HepG2 (cell line): ENCODE measurements around the gene SRBD1. TPM values are rescaled to one million over a fixed set of nuclear protein-coding genes. Genes with fewer than 3 reads are reported as not detected.

Source experiments
- ATAC-seq: fragments of 200-7000 bp; cut with Tn5 transposase; 3 replicates; pipeline ENCODE4 v1.9.1; 2020; ENCODE audit warnings: mild to moderate bottlenecking, moderate library complexity
- BruUV-seq: library from RNA; stranded (reverse); fragments of 400-500 nt; replicated peaks from 2 replicates; lab custom pipeline; 2021; lab: Mats Ljungman, UMichigan
- CTCF ChIA-PET: fragments of 300-600 bp; formaldehyde crosslinking; extraction: SDS; loops from one replicate; lab custom pipeline; 2021; ENCODE audit warnings: low total read pairs, inconsistent platforms, low intra/inter-chr PET ratio; lab: Yijun Ruan, JAX
- POLR2A ChIA-PET: fragments of 350-600 bp; sonication (Branson Sonifier 250); formaldehyde crosslinking; loops from one replicate; lab custom pipeline; 2020; ENCODE audit warnings: antibody characterized with exemption, inconsistent platforms; lab: Yijun Ruan, JAX
- DNase-seq: peaks from one replicate; pipeline ENCODE4 v3.0.0-alpha.2; 2015; ENCODE audit warnings: low spot score
- FAIRE-seq: peaks from 3 replicates; lab custom pipeline; 2011; peaks lifted over from hg19 to GRCh38; lab: Jason Lieb, UNC
- H2AFZ ChIP-seq: one replicate; pipeline ENCODE4 v1.6.1; 2011; ENCODE audit warnings: low read length, inconsistent platforms
- H3K27ac ChIP-seq: fragments of 300-600 bp; 3 replicates; pipeline ENCODE4 v1.8.0; 2011; ENCODE audit warnings: mixed run types, mild to moderate bottlenecking, mixed read lengths, low read length, inconsistent platforms; ENCODE audit not compliant: insufficient read depth; ENCODE audit errors: extremely low read length
- H3K27me3 ChIP-seq, 2 experiments: fragments of 200-600 bp in 1 of 2; 2 replicates in 1 of 2; 3 replicates in 1 of 2; pipeline versions ENCODE4 v1.6.0 to v1.8.0; 2011; ENCODE audit warnings: low read length in 2 of 2, mild to moderate bottlenecking in 2 of 2, moderate library complexity in 2 of 2, inconsistent platforms in 1 of 2; ENCODE audit not compliant: insufficient read depth in 2 of 2, control insufficient read depth in 1 of 2
- H3K36me3 ChIP-seq, 2 experiments: fragments of 200-600 bp in 1 of 2; replicated peaks in 1 of 2; 2 replicates in 1 of 2; 3 replicates in 1 of 2; pipeline versions ENCODE4 v1.5.1 to v1.8.0; 2011; ENCODE audit warnings: low read length in 2 of 2, inconsistent platforms in 1 of 2; ENCODE audit not compliant: insufficient read depth in 2 of 2, control insufficient read depth in 1 of 2
- H3K4me1 ChIP-seq: 2 replicates; pipeline ENCODE4 v1.5.1; 2012; ENCODE audit warnings: low read length, inconsistent platforms; ENCODE audit not compliant: insufficient read depth
- H3K4me2 ChIP-seq: 2 replicates; pipeline ENCODE4 v1.6.0; 2011; ENCODE audit warnings: low read depth, low read length, inconsistent platforms
- H3K4me3 ChIP-seq, 3 experiments: fragments of 200-600 bp in 1 of 3; sonication (generic), shearing (Covaris generic) in 1 of 3; replicated peaks in 1 of 3; 2 replicates each; pipeline ENCODE4 v1.5.1; 2011 to 2016; ENCODE audit warnings: low read length in 3 of 3, inconsistent platforms in 2 of 3, low read depth in 2 of 3, mild to moderate bottlenecking in 2 of 3, control low read depth in 1 of 3, mixed read lengths in 1 of 3; ENCODE audit not compliant: insufficient read depth in 1 of 3
- H3K79me2 ChIP-seq: one replicate; pipeline ENCODE4 v1.6.1; 2011; ENCODE audit warnings: low read length, inconsistent platforms; ENCODE audit not compliant: insufficient read depth
- H3K9ac ChIP-seq: 2 replicates; pipeline ENCODE4 v1.6.0; 2011; ENCODE audit warnings: mild to moderate bottlenecking, low read depth, low read length, inconsistent platforms; ENCODE audit not compliant: insufficient read depth
- H3K9me3 ChIP-seq: 2 replicates; pipeline ENCODE4 v1.5.1; 2012; ENCODE audit warnings: mild to moderate bottlenecking, low read length
- H4K20me1 ChIP-seq: 2 replicates; pipeline ENCODE4 v1.6.0; 2011; ENCODE audit warnings: inconsistent platforms, mild to moderate bottlenecking, low read length, moderate library complexity; ENCODE audit not compliant: insufficient read depth
- AGO1 ChIP-seq: fragments of 200-400 bp; formaldehyde crosslinking; IDR thresholded peaks from 2 replicates; pipeline ENCODE4 v1.6.1; 2017; ENCODE audit warnings: mild to moderate bottlenecking, low read depth, low read length, moderate library complexity; ENCODE audit not compliant: poor library complexity, severe bottlenecking
- BHLHE40 ChIP-seq: IDR thresholded peaks from 2 replicates; pipeline ENCODE4 v1.6.1; 2011; ENCODE audit warnings: low read length, improper control_type of control experiment
- CEBPG ChIP-seq: IDR thresholded peaks from 2 replicates; pipeline ENCODE4 v1.6.1; 2016
- MXD4 ChIP-seq: IDR thresholded peaks from 2 replicates; pipeline ENCODE4 v1.6.1; 2016; ENCODE audit warnings: mild to moderate bottlenecking, missing biosample characterization, missing genetic modification reagents
- PITX1 ChIP-seq: sonication (generic); formaldehyde crosslinking; IDR thresholded peaks from 2 replicates; pipeline ENCODE4 v1.5.1; 2020; ENCODE audit warnings: mild to moderate bottlenecking, missing genetic modification reagents
- SIX4 ChIP-seq: sonication (generic); formaldehyde crosslinking; IDR thresholded peaks from 2 replicates; pipeline ENCODE4 v1.4.0; 2020; ENCODE audit warnings: missing genetic modification reagents
- SMAD1 ChIP-seq: sonication (generic); formaldehyde crosslinking; IDR thresholded peaks from 2 replicates; pipeline ENCODE4 v1.4.0; 2020; ENCODE audit warnings: missing genetic modification reagents, low read depth, mild to moderate bottlenecking, borderline replicate concordance
- SYNCRIP ChIP-seq: fragments of 200-400 bp; formaldehyde crosslinking; IDR thresholded peaks from 2 replicates; pipeline ENCODE4 v1.6.1; 2018; ENCODE audit warnings: mild to moderate bottlenecking, low read depth, low read length; ENCODE audit not compliant: insufficient read depth
- ZNF138 ChIP-seq: sonication (generic); formaldehyde crosslinking; IDR thresholded peaks from 2 replicates; pipeline ENCODE4 v1.5.0; 2020; ENCODE audit warnings: mild to moderate bottlenecking, low read depth, missing genetic modification reagents
- ZNF205 ChIP-seq: IDR thresholded peaks from 2 replicates; pipeline ENCODE4 v1.6.1; 2018; ENCODE audit warnings: missing biosample characterization, missing genetic modification reagents
- ZNF510 ChIP-seq: sonication (generic); formaldehyde crosslinking; IDR thresholded peaks from 2 replicates; pipeline ENCODE4 v1.4.0; 2020; ENCODE audit warnings: low read depth, mild to moderate bottlenecking, missing genetic modification reagents
- ZNF558 ChIP-seq: sonication (generic); formaldehyde crosslinking; IDR thresholded peaks from 2 replicates; pipeline ENCODE4 v1.9.0; 2022; ENCODE audit warnings: mild to moderate bottlenecking, missing genetic modification reagents, borderline replicate concordance
- ZNF720 ChIP-seq: sonication (generic); formaldehyde crosslinking; IDR thresholded peaks from 2 replicates; pipeline ENCODE4 v1.4.0; 2020; ENCODE audit warnings: missing genetic modification reagents
- ZSCAN29 ChIP-seq: sonication (generic); formaldehyde crosslinking; conservative IDR thresholded peaks from 2 replicates; pipeline ENCODE4 v1.4.0; 2020; ENCODE audit warnings: mild to moderate bottlenecking, missing genetic modification reagents
- WGBS: methylation state at CpG from one replicate; pipeline ENCODE4 v1.1.6; 2017; ENCODE audit warnings: low lambda C conversion rate; 5-methylcytosine and 5-hydroxymethylcytosine counted together
- in situ Hi-C: cut with HindIII; loops from 2 replicates; pipeline ENCODE4 v1.10.0; 2017; ENCODE audit warnings: low pct_unique_long_range_greater_than_20kb; ENCODE audit not compliant: extremely low pct_ligation_motif_present
- intact Hi-C: fragments of 100-400 bp; cut with micrococcal nuclease; formaldehyde crosslinking; loops from one replicate; pipeline ENCODE4 v1.10.0; 2022; ENCODE audit not compliant: unreplicated experiment
- polyA plus RNA-seq, 8 experiments: library from polyadenylated mRNA; depleted of rRNA in 3 of 8; stranded (reverse) in 7 of 8; unstranded in 1 of 8; fragments of >200 nt; fragmentation: Illumina TruSeq in 4 of 8; extraction: Trizol in 4 of 8; gene quantifications; 2 replicates each; pipeline versions ENCODE4 v1.2.1 to v1.2.3, GENCODE V29; 2011 to 2016; ENCODE audit warnings: low read depth in 4 of 8, missing spikeins in 1 of 8, mixed read lengths in 1 of 8; ENCODE audit not compliant: insufficient read depth in 1 of 8
- total RNA-seq, 5 experiments: library from RNA; depleted of rRNA; stranded (reverse); fragments of >200 nt; fragmentation: Illumina TruSeq; extraction: Trizol; gene quantifications; 2 replicates each; pipeline ENCODE4 v1.2.3, GENCODE V29; 2016; ENCODE audit warnings: low read depth in 1 of 5
- TF ChIP-seq, protein P1 (sequence below): sonication (generic); formaldehyde crosslinking; conservative IDR thresholded peaks from 2 replicates; pipeline ENCODE4 v1.4.0; 2020; ENCODE audit warnings: missing genetic modification reagents

The SRBD1 gene
- total and polyA plus RNA-seq, 2 of the 13 experiments (the other 11 are each of a cell fraction or from before 2014, with no cell fraction given): 3.2 to 23.9 TPM

- Histone ChIP-seq H3K9me3 (no peaks in the 10 kb centered on the region), H3K27me3 (no peaks in the 10 kb centered on the region)
- DNase-seq: no peak
- 100% methylated on average over 2 of the region's 2 CpGs for whole genome bisulfite sequencing
- no peak for FAIRE-seq
- TF ChIP-seq SYNCRIP: no peak
- no peak for TF ChIP-seq BHLHE40
- no peak for TF ChIP-seq ZNF138
- TF ChIP-seq ZNF558 (CRISPR knock-in tag): no peak
- no peak for TF ChIP-seq SIX4 (CRISPR knock-in tag)
- TF ChIP-seq MXD4 (CRISPR knock-in tag): no peak
- no peak for TF ChIP-seq ZNF510
- TF ChIP-seq PITX1 (CRISPR knock-in tag): no peak
- TF ChIP-seq, all 625 proteins: peak for 0
- H3K79me2 ChIP-seq: peaks cover 2% of the 10 kb centered on the region
- no peak overlapping the region for H3K9ac ChIP-seq
- H2AFZ ChIP-seq: no peak overlapping the region
- in situ Hi-C loops (no loop called here), intact Hi-C loops (no loop called here)
- peaks cover 2 to 8% of the 10 kb centered on the region in 2 experiments; a peak in 2 of 5 replicates for H3K36me3 ChIP-seq
- no TSS peak for BruUV-seq
- H4K20me1 ChIP-seq: no peaks in the 10 kb centered on the region; the same call in 1 of the 2 replicates
- ChIA-PET CTCF (no interaction called here), POLR2A (no interaction called here)
- H3K4me2 ChIP-seq: no peak overlapping the region
- H3K4me3 ChIP-seq: no peak overlapping the region
- no peak overlapping the region for H3K27ac ChIP-seq
- ATAC-seq: no peak
- no peaks in the 10 kb centered on the region for H3K4me1 ChIP-seq
Measured at GRCh38 chr2:45583977-45584376, 27.1 kb downstream of the SRBD1 start.

DNA sequence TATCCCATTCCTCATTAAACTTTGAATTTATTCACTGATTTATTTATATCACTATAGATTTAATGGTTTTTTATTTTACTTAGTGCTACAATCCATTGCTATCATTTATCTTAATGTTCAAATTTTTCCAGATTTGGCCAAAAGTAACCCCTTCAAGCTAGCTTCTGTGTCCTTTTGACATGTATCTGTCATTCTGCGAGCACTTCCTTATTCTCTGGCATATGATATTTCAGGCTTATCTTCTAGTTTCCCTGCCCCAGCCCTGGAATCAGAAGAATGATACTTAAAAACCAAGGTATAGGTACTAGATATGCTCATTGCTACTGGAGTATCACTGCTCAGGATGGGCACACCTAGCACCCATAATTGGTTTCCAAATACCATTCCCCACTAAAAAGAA is 28.5 kb downstream of the SRBD1 start:
- WGBS: 96% methylated on average over 1 of the region's 1 CpG
- POLR2A ChIA-PET: no interaction called here
- CTCF ChIA-PET: no interaction called here

More for the DNA sequence above, 28.5 kb downstream of the SRBD1 start:
- no peak overlapping the region for H3K27ac ChIP-seq
- ATAC-seq: no peak
- DNase-seq: no peak
- intact Hi-C loops: no loop called here
- no peaks in the 10 kb centered on the region for H3K27me3 ChIP-seq
- TF ChIP-seq ZNF205 (no peak), AGO1 (no peak), ZNF720 (CRISPR knock-in tag) (no peak), CEBPG (CRISPR knock-in tag) (no peak), ZSCAN29 (no peak), SMAD1 (CRISPR knock-in tag) (no peak)
- TF ChIP-seq, protein P1, sequence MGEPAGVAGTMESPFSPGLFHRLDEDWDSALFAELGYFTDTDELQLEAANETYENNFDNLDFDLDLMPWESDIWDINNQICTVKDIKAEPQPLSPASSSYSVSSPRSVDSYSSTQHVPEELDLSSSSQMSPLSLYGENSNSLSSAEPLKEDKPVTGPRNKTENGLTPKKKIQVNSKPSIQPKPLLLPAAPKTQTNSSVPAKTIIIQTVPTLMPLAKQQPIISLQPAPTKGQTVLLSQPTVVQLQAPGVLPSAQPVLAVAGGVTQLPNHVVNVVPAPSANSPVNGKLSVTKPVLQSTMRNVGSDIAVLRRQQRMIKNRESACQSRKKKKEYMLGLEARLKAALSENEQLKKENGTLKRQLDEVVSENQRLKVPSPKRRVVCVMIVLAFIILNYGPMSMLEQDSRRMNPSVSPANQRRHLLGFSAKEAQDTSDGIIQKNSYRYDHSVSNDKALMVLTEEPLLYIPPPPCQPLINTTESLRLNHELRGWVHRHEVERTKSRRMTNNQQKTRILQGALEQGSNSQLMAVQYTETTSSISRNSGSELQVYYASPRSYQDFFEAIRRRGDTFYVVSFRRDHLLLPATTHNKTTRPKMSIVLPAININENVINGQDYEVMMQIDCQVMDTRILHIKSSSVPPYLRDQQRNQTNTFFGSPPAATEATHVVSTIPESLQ: no peak
- peaks cover 2 to 13% of the 10 kb centered on the region in 2 experiments; a peak in 3 of 5 replicates for H3K36me3 ChIP-seq
- H3K4me1 ChIP-seq: no peaks in the 10 kb centered on the region
- H3K79me2 ChIP-seq: peaks cover 2% of the 10 kb centered on the region
- H3K4me3 ChIP-seq: no peak overlapping the region
- in situ Hi-C loops: no loop called here
- FAIRE-seq: no peak
- no peaks in the 10 kb centered on the region; the same call in 1 of the 2 replicates for H4K20me1 ChIP-seq
- H3K9me3 ChIP-seq: no peaks in the 10 kb centered on the region
- BruUV-seq: no TSS peak
- H2AFZ ChIP-seq: no peak overlapping the region
- H3K4me2 ChIP-seq: no peak overlapping the region
- no peak overlapping the region for H3K9ac ChIP-seq
